ENCODE results near the gene KRTAP10-10. TPM values are rescaled to one million over a fixed set of nuclear protein-coding genes. Genes with fewer than 3 reads are reported as not detected.

KRTAP10-10 gene
- total RNA-seq, 4 donors from 2014 or later, result not detected

DNA sequence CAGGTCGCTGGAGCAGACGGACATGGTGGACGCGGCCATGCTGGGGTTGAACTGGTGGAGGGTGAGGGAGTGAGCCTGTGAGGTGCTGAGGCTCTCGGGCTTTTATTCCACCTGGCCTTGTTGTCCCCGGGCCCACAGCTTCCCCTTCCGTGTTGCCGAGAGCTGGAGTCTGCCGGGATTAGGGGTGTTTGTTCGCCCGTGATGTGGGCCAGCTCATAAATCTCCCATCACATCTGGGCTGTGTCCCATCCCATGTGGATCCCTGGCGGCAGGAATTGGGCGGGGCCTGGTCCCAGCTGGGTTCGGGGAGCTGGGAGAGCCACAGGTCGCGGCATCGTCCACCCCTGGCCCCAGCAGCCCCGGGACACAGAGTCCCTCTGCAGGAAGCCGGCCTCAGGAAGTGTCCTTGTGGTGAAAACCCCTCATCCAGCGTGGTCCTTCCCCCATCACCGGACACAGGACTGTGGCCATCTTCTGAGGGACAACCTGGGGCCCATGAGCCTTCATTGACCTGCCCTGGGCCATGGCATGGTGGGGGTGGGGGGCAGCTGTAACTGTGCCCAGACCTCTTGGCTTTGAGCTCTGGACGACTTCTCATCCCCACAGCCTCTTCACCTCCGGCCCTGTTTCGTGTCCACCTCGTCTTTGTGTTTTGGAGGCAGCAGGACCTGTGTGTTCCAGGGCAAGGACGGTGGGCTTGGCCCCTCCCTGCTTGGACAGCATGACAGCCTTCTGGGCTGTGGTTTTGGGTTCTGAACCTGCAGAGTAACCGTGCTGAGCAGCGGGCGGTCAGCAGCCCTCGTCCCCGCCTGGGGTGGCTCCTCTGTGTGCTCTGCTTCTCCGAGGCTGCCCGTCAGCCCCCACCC lies 44.5 kb upstream of the KRTAP10-10 start, which contains the start of gene KRTAP10-6:
Gene KRTAP10-6 (minus strand): TSS at position 60 of the 866 bp plus-strand sequence. CDS start 21 bp downstream, at position 39.
- TF ChIP-seq POLR2A (IDR thresholded peaks at IDR 0.05) (no peak), EP300 (IDR thresholded peaks at IDR 0.05) (no peak)
- TF ChIP-seq, protein P1, sequence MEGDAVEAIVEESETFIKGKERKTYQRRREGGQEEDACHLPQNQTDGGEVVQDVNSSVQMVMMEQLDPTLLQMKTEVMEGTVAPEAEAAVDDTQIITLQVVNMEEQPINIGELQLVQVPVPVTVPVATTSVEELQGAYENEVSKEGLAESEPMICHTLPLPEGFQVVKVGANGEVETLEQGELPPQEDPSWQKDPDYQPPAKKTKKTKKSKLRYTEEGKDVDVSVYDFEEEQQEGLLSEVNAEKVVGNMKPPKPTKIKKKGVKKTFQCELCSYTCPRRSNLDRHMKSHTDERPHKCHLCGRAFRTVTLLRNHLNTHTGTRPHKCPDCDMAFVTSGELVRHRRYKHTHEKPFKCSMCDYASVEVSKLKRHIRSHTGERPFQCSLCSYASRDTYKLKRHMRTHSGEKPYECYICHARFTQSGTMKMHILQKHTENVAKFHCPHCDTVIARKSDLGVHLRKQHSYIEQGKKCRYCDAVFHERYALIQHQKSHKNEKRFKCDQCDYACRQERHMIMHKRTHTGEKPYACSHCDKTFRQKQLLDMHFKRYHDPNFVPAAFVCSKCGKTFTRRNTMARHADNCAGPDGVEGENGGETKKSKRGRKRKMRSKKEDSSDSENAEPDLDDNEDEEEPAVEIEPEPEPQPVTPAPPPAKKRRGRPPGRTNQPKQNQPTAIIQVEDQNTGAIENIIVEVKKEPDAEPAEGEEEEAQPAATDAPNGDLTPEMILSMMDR (IDR thresholded peaks at IDR 0.05), result no peak
- no peak within 1 kb of the TSS for H3K27ac ChIP-seq
- no peak for DNase-seq (ENCODE audit: low spot score in 2 of 2)
- no peak within 1 kb of the TSS for H3K4me3 ChIP-seq
- no peaks in the 10 kb centered on the region for H3K4me1 ChIP-seq
- H3K9me3 ChIP-seq, result peaks cover 0 to 3% (median 0%) of the 10 kb centered on the region in 4 donors
- peaks cover 0 to 10% of the 10 kb centered on the region in 2 donors for H3K27me3 ChIP-seq
- H3K36me3 ChIP-seq, result no peaks in the 10 kb centered on the region
- WGBS, 2 donors, result 50 to 56% methylated on average over 29 to 31 of the region's 33 CpGs

DNA sequence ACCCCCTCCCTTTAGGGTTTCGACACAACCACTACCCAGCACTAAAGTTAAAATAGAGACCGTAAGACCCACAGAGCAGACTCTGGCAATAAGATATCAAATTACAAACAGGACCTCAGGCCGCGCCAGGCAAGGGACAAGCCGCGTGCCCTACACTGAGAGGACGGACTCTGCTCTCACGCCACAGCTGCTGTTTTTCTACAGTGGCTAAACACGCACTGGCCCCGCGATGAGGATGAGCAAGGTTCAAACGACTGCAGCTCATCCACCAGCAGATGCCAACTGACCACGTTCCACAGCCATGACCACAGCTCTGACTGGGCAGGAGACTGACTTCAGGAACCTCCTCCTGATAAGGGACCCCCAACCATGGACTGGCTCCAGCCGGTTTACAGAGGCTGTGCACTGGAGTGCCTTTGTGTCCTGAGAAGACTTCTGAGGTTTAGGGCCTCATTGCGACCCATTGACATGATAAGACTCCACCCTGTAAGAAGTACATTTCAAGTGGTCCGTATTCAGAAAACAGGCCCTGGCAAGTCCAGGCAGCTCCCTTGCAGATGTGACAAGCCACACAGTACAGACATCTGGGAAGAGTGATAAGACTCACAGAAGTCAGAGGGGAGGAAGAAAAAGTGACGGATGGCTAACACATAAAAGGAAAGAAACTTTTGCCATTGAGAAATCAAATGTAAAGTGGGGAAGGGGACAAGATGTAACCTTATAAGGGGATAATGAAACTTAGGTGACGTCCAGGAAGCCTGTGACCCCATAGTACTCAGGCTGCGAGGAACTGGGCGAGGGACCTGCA lies 43.4 kb upstream of the KRTAP10-10 start:
- no peak for DNase-seq (ENCODE audit: low spot score in 2 of 2)
- H3K4me1 ChIP-seq, result no peaks in the 10 kb centered on the region
- no peak overlapping the region for H3K27ac ChIP-seq
- no peak overlapping the region for H3K4me3 ChIP-seq
- no peaks in the 10 kb centered on the region for H3K36me3 ChIP-seq
- TF ChIP-seq, protein P1 (IDR thresholded peaks at IDR 0.05), result no peak
- TF ChIP-seq POLR2A (IDR thresholded peaks at IDR 0.05) (no peak), EP300 (IDR thresholded peaks at IDR 0.05) (no peak)
- WGBS, 2 donors, result 37 to 44% methylated on average over 20 of the region's 20 CpGs
- H3K27me3 ChIP-seq, result peaks cover 0 to 10% of the 10 kb centered on the region in 2 donors
- H3K9me3 ChIP-seq, result peaks cover 0 to 7% (median 0%) of the 10 kb centered on the region in 4 donors

DNA sequence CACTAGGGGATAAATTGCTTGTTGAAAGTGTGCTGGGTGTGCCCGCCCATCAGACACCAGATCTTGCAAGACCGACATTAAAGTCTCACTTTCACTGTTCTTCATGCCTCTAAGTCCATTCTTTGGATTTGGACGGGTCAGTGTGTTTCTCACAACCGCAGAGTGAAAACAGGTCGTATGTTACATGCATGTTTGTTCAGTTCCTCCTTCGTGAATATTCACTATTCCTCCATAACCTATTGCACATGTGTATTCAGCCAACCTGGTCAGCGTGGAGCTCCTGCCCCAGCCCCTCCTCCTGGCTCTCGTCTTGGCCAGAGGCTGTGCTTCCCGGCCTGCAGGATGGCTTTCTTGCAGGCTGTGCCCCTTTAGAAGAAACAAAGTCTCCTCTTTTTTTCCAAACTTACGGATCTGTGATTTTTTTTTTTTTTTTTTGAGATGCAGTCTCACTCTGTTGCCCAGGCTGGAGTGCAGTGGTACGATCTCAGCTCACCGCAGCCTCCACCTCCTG lies 42.7 kb upstream of the KRTAP10-10 start:
- H3K4me1 ChIP-seq, result no peaks in the 10 kb centered on the region
- H3K9me3 ChIP-seq, result peaks cover 0 to 9% (median 0%) of the 10 kb centered on the region in 4 donors
- 74 to 75% methylated on average over 12 of the region's 12 CpGs for WGBS, 2 donors
- no peak overlapping the region for H3K27ac ChIP-seq
- no peak for DNase-seq (ENCODE audit: low spot score in 2 of 2)
- TF ChIP-seq POLR2A (IDR thresholded peaks at IDR 0.05) (no peak), EP300 (IDR thresholded peaks at IDR 0.05) (no peak)
- TF ChIP-seq, protein P1 (IDR thresholded peaks at IDR 0.05), result no peak
- peaks cover 0 to 10% of the 10 kb centered on the region in 2 donors for H3K27me3 ChIP-seq
- no peaks in the 10 kb centered on the region for H3K36me3 ChIP-seq
- no peak overlapping the region for H3K4me3 ChIP-seq

DNA sequence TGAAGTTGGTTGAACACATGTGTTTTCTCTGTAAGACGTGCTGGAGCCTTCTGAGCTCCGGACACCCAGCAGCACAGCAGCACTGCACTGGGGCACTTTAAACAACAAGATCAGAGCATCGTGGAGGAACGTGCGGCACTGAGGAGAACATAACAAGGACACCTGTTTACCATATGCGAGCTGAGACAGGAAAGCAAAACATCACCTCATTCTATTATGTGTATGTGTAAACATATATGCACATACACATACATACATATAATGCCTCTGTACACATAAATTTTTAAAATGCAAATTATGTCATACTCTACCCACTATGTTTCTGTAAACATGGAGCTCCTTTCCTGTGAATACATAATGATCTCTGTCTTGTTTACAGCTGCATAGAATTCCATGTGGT lies 41.6 kb upstream of the KRTAP10-10 start:
- no peak overlapping the region for H3K27ac ChIP-seq
- H3K36me3 ChIP-seq, result no peaks in the 10 kb centered on the region
- H3K27me3 ChIP-seq, result peaks cover 0 to 10% of the 10 kb centered on the region in 2 donors
- TF ChIP-seq, protein P1 (IDR thresholded peaks at IDR 0.05), result no peak
- TF ChIP-seq POLR2A (IDR thresholded peaks at IDR 0.05), result no peak
- TF ChIP-seq EP300 (IDR thresholded peaks at IDR 0.05), result no peak
- peaks cover 0 to 10% (median 0%) of the 10 kb centered on the region in 4 donors for H3K9me3 ChIP-seq
- 63 to 71% methylated on average over 6 of the region's 6 CpGs for WGBS, 2 donors
- DNase-seq (ENCODE audit: low spot score in 2 of 2), result no peak
- no peak overlapping the region for H3K4me3 ChIP-seq
- H3K4me1 ChIP-seq, result no peaks in the 10 kb centered on the region

Measured in tibial nerve (tissue), 4 donors.